HCT116 (cell line): ENCODE data around the gene CRB1. TPM values are rescaled to one million over a fixed set of nuclear protein-coding genes. Genes with fewer than 3 reads are reported as not detected.

Experiments
- ATAC-seq: fragments of 200-7000 bp; cut with Tn5 transposase; 2 replicates; pipeline ENCODE4 v1.9.1; 2020; ENCODE audit warnings: mild to moderate bottlenecking, moderate library complexity
- BruUV-seq: library from RNA; stranded (reverse); fragments of 400-500 nt; replicated peaks from 2 replicates; lab custom pipeline; 2021; lab: Mats Ljungman, UMichigan
- CTCF ChIA-PET: fragments of 300-600 bp; sonication (Branson Sonifier 250); formaldehyde crosslinking; loops from one replicate; lab custom pipeline; 2021; ENCODE audit warnings: antibody characterized with exemption; lab: Charles Lee
- POLR2A ChIA-PET: fragments of 300-600, 350-600 bp; sonication (Branson Sonifier 250); formaldehyde crosslinking; loops from one replicate; lab custom pipeline; 2021; ENCODE audit warnings: antibody characterized with exemption; lab: Charles Lee
- RAD21 ChIA-PET, 2 experiments: fragments of 300-600 bp; sonication (Branson Sonifier 250); formaldehyde crosslinking; loops; one replicate each; lab custom pipeline; 2023; ENCODE audit warnings: low total read pairs in 2 of 2; ENCODE audit not compliant: uncharacterized antibody in 2 of 2, unreplicated experiment in 2 of 2, low non-redundant PET in 1 of 2; lab: Charles Lee
- DNase-seq: peaks from one replicate; pipeline ENCODE4 v3.0.0-alpha.2; 2010; ENCODE audit warnings: low read depth, low spot score
- H2AFZ ChIP-seq: fragments of 200-600 bp; shearing (Covaris generic), sonication (generic); 2 replicates; pipeline ENCODE4 v1.6.1; 2017; ENCODE audit warnings: low read depth, mixed run types, mixed read lengths, antibody characterized with exemption, low read length; ENCODE audit not compliant: poor library complexity, severe bottlenecking
- H3K27ac ChIP-seq: 2 replicates; pipeline ENCODE4 v1.5.1; 2012; ENCODE audit warnings: low read depth, low read length
- H3K27me3 ChIP-seq: fragments of 200-600 bp; sonication (generic); 2 replicates; pipeline ENCODE4 v1.6.1; 2016; ENCODE audit warnings: mixed run types, low read length, mixed read lengths; ENCODE audit not compliant: insufficient read depth
- H3K36me3 ChIP-seq, 2 experiments: fragments of 200-500 bp in 1 of 2; fragments of 200-600 bp in 1 of 2; sonication (Bioruptor generic) in 1 of 2; sonication (generic) in 1 of 2; 2 replicates each; pipeline versions ENCODE4 v1.5.1 to v1.6.1; 2014 to 2016; ENCODE audit warnings: low read length in 2 of 2, inconsistent platforms in 1 of 2, mixed read lengths in 1 of 2, mixed run types in 1 of 2; ENCODE audit not compliant: insufficient read depth in 2 of 2, control insufficient read depth in 1 of 2
- H3K4me1 ChIP-seq, 2 experiments: fragments of 200-600 bp in 1 of 2; sonication (generic) in 1 of 2; 2 replicates each; pipeline versions ENCODE4 v1.5.1 to v1.6.1; 2012 to 2017; ENCODE audit warnings: low read length in 2 of 2, inconsistent platforms in 1 of 2, mild to moderate bottlenecking in 1 of 2, mixed read lengths in 1 of 2, mixed run types in 1 of 2, moderate library complexity in 1 of 2; ENCODE audit not compliant: insufficient read depth in 2 of 2, control insufficient read depth in 1 of 2
- H3K4me2 ChIP-seq: fragments of 200-600 bp; sonication (generic); 2 replicates; pipeline ENCODE4 v1.6.1; 2017; ENCODE audit warnings: mixed run types, low read length, mixed read lengths
- H3K4me3 ChIP-seq, 2 experiments: fragments of 200-600 bp in 1 of 2; sonication (generic) in 1 of 2; replicated peaks in 1 of 2; 2 replicates each; pipeline ENCODE4 v1.5.1; 2011 to 2016; ENCODE audit warnings: low read length in 2 of 2, control low read depth in 1 of 2, low read depth in 1 of 2, mild to moderate bottlenecking in 1 of 2, mixed read lengths in 1 of 2, mixed run types in 1 of 2
- H3K79me2 ChIP-seq: fragments of 200-600 bp; sonication (generic); 2 replicates; pipeline ENCODE4 v1.6.1; 2017; ENCODE audit warnings: mild to moderate bottlenecking, mixed run types, low read length, moderate library complexity, mixed read lengths; ENCODE audit not compliant: insufficient read depth
- H3K9ac ChIP-seq: fragments of 200-600 bp; sonication (generic); 2 replicates; pipeline ENCODE4 v1.6.1; 2016; ENCODE audit warnings: low read length, mixed read lengths
- H3K9me2 ChIP-seq: fragments of 200-600 bp; sonication (generic), shearing (Covaris generic); 2 replicates; pipeline ENCODE4 v1.6.1; 2017; ENCODE audit warnings: mixed run types, mild to moderate bottlenecking, moderate library complexity; ENCODE audit not compliant: insufficient read depth
- H3K9me3 ChIP-seq, 2 experiments: fragments of 200-500 bp in 1 of 2; fragments of 200-600 bp in 1 of 2; sonication (Bioruptor generic) in 1 of 2; sonication (generic) in 1 of 2; 2 replicates each; pipeline ENCODE4 v1.6.1; 2014 to 2017; ENCODE audit warnings: low read length in 2 of 2, mixed read lengths in 2 of 2, inconsistent platforms in 1 of 2, low read depth in 1 of 2, mild to moderate bottlenecking in 1 of 2, mixed run types in 1 of 2, moderate library complexity in 1 of 2; ENCODE audit not compliant: control insufficient read depth in 1 of 2, insufficient read depth in 1 of 2
- H4K20me1 ChIP-seq: fragments of 200-600 bp; sonication (generic), shearing (Covaris generic); 2 replicates; pipeline ENCODE4 v1.6.1; 2017; ENCODE audit warnings: mixed run types, mild to moderate bottlenecking, moderate library complexity; ENCODE audit not compliant: insufficient read depth
- CBX3 ChIP-seq: IDR thresholded peaks from 2 replicates; pipeline ENCODE4 v1.6.1; 2012; ENCODE audit warnings: low read depth
- ELF1 ChIP-seq: IDR thresholded peaks from 2 replicates; pipeline ENCODE4 v1.6.1; 2012; ENCODE audit warnings: low read depth, borderline replicate concordance
- EZH2phosphoT487 ChIP-seq: fragments of 200-600 bp; IDR thresholded peaks from 2 replicates; pipeline ENCODE4 v1.6.1; 2018; ENCODE audit warnings: antibody characterized with exemption, borderline replicate concordance
- JUND ChIP-seq: IDR thresholded peaks from 2 replicates; pipeline ENCODE4 v1.6.1; 2012
- POLR2AphosphoS5 ChIP-seq: IDR thresholded peaks from 2 replicates; pipeline ENCODE4 v1.6.1; 2011; ENCODE audit warnings: mild to moderate bottlenecking, low read depth, low read length, moderate library complexity
- SIN3A ChIP-seq: IDR thresholded peaks from 2 replicates; pipeline ENCODE4 v1.6.1; 2012; ENCODE audit warnings: low read depth
- SP1 ChIP-seq: IDR thresholded peaks from 2 replicates; pipeline ENCODE4 v1.6.1; 2012; ENCODE audit warnings: low read depth
- SRF ChIP-seq: IDR thresholded peaks from 2 replicates; pipeline ENCODE4 v1.6.1; 2012; ENCODE audit warnings: low read depth
- TCF7L2 ChIP-seq: IDR thresholded peaks from 2 replicates; pipeline ENCODE4 v1.7.0; 2011; ENCODE audit warnings: borderline replicate concordance, inconsistent platforms; ENCODE audit not compliant: insufficient read depth, insufficient read length; ENCODE audit errors: extremely low read depth
- YY1 ChIP-seq: IDR thresholded peaks from 2 replicates; pipeline ENCODE4 v1.6.1; 2011; ENCODE audit warnings: low read length, low read depth, moderate library complexity, mild to moderate bottlenecking; ENCODE audit not compliant: insufficient replicate concordance; ENCODE audit errors: extremely low read depth
- ZFX ChIP-seq: fragments of 450-650 bp; IDR thresholded peaks from 2 replicates; pipeline ENCODE4 v1.6.1; 2017
- ZNF274 ChIP-seq: fragments of 200-500 bp; sonication (Bioruptor generic); IDR thresholded peaks from 2 replicates; pipeline ENCODE4 v1.6.1; 2014; ENCODE audit warnings: mild to moderate bottlenecking, low read depth, low read length, inconsistent platforms
- intact Hi-C: fragments of 100-400 bp; cut with micrococcal nuclease; formaldehyde crosslinking; loops from 2 replicates; pipeline ENCODE4 v1.10.0; 2022
- total RNA-seq: library from RNA; stranded (reverse); gene quantifications from one replicate; pipeline ENCODE4 v1.2.1, GENCODE V29; 2021; ENCODE audit not compliant: unreplicated experiment
- TF ChIP-seq, protein P1 (sequence below): IDR thresholded peaks from 2 replicates; pipeline ENCODE4 v1.6.1; 2012
- TF ChIP-seq, protein P2 (sequence below): IDR thresholded peaks from 2 replicates; pipeline ENCODE4 v1.6.1; 2012
- TF ChIP-seq, protein P3 (sequence below), 3 experiments: fragments of 200-600 bp in 1 of 3; sonication (generic) in 1 of 3; IDR thresholded peaks in 2 of 3; conservative IDR thresholded peaks in 1 of 3; 2 replicates each; pipeline ENCODE4 v1.5.1; 2012 to 2017; ENCODE audit warnings: low read depth in 2 of 3, low read length in 2 of 3, antibody characterized with exemption in 1 of 3, borderline replicate concordance in 1 of 3, control low read depth in 1 of 3, mild to moderate bottlenecking in 1 of 3, mixed read lengths in 1 of 3, mixed run types in 1 of 3, moderate library complexity in 1 of 3; ENCODE audit not compliant: insufficient read depth in 1 of 3

Gene CRB1
- total RNA-seq, 1 experiment from 2014 or later = 0.07 TPM

DNA sequence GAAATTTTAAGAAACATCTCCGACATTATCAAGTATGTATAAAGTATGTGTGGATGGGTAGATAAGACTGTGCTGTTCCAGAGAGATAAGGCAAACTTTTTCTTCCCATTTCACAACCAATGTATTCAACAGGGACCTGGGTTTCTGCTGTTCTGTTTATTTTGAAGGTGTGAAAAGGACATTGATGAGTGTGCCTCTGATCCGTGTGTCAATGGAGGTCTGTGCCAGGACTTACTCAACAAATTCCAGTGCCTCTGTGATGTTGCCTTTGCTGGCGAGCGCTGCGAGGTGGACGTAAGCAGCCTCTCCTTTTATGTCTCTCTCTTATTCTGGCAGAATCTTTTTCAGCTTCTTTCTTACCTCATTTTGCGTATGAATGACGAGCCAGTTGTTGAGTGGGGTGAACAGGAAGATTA, 174.0 kb downstream of the CRB1 start:
- DNase-seq = no peak
- POLR2A ChIA-PET = no interaction called here
- BruUV-seq = no TSS peak
- intact Hi-C loops = no loop called here
- H3K4me3 ChIP-seq = no peak overlapping the region
- no peaks in the 10 kb centered on the region for H3K27me3 ChIP-seq
- no peaks in the 10 kb centered on the region for H3K79me2 ChIP-seq
- RAD21 ChIA-PET = no interaction called here
- no peak overlapping the region for H3K9ac ChIP-seq
- no peaks in the 10 kb centered on the region for H3K9me3 ChIP-seq
- CTCF ChIA-PET = no interaction called here
- no peaks in the 10 kb centered on the region for H3K4me1 ChIP-seq
- no peaks in the 10 kb centered on the region for H3K9me2 ChIP-seq
- no peak overlapping the region for H3K27ac ChIP-seq
- ATAC-seq = no peak
- H3K4me2 ChIP-seq = no peak overlapping the region
- no peak overlapping the region for H2AFZ ChIP-seq
- no peaks in the 10 kb centered on the region for H3K36me3 ChIP-seq
- TF ChIP-seq SP1 = no peak
- TF ChIP-seq YY1 = no peak
- H4K20me1 ChIP-seq = no peaks in the 10 kb centered on the region

DNA sequence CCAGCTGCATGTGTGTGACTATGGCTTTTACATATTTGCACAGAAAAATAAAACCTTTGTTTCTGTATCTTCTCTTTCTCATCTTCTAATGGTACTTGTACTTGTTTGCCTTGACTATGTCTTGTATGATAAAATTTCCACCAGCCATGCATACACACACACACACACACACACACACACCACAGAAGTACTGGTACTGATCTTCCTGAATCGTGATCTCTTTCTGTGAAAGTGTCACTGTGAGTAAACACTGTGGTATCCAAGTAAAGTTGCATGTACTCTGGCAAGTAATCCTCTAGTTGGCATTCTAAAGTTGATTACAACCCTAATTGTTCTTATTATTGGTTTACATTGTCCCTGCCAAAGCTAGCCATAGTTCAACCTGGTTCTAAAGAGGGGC, 176.7 kb downstream of the CRB1 start:
- Histone ChIP-seq H4K20me1 (no peaks in the 10 kb centered on the region), H3K9me3 (no peaks in the 10 kb centered on the region), H3K27me3 (no peaks in the 10 kb centered on the region), H3K9me2 (no peaks in the 10 kb centered on the region), H2AFZ (no peak overlapping the region), H3K36me3 (no peaks in the 10 kb centered on the region), H3K9ac (no peak overlapping the region), H3K79me2 (no peaks in the 10 kb centered on the region), H3K4me2 (no peak overlapping the region), H3K4me3 (no peak overlapping the region), H3K4me1 (no peaks in the 10 kb centered on the region), H3K27ac (no peak overlapping the region)
- TF ChIP-seq SIN3A (no peak), ZFX (no peak), POLR2AphosphoS5 (no peak), CBX3 (no peak), EZH2phosphoT487 (no peak), ZNF274 (no peak), YY1 (no peak), ELF1 (no peak), SP1 (no peak), SRF (no peak), TCF7L2 (no peak), JUND (no peak)
- TF ChIP-seq, protein P1, sequence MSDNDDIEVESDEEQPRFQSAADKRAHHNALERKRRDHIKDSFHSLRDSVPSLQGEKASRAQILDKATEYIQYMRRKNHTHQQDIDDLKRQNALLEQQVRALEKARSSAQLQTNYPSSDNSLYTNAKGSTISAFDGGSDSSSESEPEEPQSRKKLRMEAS = no peak
- TF ChIP-seq, protein P2, sequence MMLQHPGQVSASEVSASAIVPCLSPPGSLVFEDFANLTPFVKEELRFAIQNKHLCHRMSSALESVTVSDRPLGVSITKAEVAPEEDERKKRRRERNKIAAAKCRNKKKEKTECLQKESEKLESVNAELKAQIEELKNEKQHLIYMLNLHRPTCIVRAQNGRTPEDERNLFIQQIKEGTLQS = no peak
- TF ChIP-seq, protein P3, sequence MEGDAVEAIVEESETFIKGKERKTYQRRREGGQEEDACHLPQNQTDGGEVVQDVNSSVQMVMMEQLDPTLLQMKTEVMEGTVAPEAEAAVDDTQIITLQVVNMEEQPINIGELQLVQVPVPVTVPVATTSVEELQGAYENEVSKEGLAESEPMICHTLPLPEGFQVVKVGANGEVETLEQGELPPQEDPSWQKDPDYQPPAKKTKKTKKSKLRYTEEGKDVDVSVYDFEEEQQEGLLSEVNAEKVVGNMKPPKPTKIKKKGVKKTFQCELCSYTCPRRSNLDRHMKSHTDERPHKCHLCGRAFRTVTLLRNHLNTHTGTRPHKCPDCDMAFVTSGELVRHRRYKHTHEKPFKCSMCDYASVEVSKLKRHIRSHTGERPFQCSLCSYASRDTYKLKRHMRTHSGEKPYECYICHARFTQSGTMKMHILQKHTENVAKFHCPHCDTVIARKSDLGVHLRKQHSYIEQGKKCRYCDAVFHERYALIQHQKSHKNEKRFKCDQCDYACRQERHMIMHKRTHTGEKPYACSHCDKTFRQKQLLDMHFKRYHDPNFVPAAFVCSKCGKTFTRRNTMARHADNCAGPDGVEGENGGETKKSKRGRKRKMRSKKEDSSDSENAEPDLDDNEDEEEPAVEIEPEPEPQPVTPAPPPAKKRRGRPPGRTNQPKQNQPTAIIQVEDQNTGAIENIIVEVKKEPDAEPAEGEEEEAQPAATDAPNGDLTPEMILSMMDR (IDR thresholded peaks at IDR 0.05 in 2 of 3, conservative IDR thresholded peaks at IDR 0.05 in 1 of 3; ENCODE audit: borderline replicate concordance in 1 of 3, insufficient read depth in 1 of 3, low read depth in 2 of 3, low read length in 2 of 3) = no peak
- intact Hi-C loops = no loop called here
- ChIA-PET POLR2A (no interaction called here), CTCF (no interaction called here), RAD21 (no interaction called here)
- ATAC-seq (no peak), DNase-seq (no peak)
- BruUV-seq = no TSS peak
